Endothelial cell (in vitro differentiated cells): ENCODE data around the gene CYTH1. TPM values are rescaled to one million over a fixed set of nuclear protein-coding genes. Genes with fewer than 3 reads are reported as not detected.
"Not testable (repeated sequence)": the region's sequence is repeated elsewhere in the genome, so short reads cannot be mapped to it uniquely, and the experiment has no call there.

Experiments used
- DNase-seq: peaks from one replicate; pipeline ENCODE4 v3.0.0; 2021; ENCODE audit warnings: low spot score
- H3K27ac Mint-ChIP-seq: one replicate; pipeline ENCODE4 v1.8.0; 2021; ENCODE audit warnings: mixed read lengths, inconsistent platforms; ENCODE audit not compliant: unreplicated experiment
- H3K27me3 Mint-ChIP-seq: one replicate; pipeline ENCODE4 v1.8.0; 2021; ENCODE audit warnings: mild to moderate bottlenecking, moderate library complexity, mixed read lengths, inconsistent platforms; ENCODE audit not compliant: unreplicated experiment
- H3K36me3 Mint-ChIP-seq: one replicate; pipeline ENCODE4 v1.8.0; 2021; ENCODE audit warnings: mild to moderate bottlenecking, low read depth, mixed read lengths, inconsistent platforms; ENCODE audit not compliant: unreplicated experiment
- H3K4me1 Mint-ChIP-seq: one replicate; pipeline ENCODE4 v1.8.0; 2021; ENCODE audit warnings: mild to moderate bottlenecking, mixed read lengths, inconsistent platforms; ENCODE audit not compliant: unreplicated experiment
- H3K4me3 Mint-ChIP-seq: one replicate; pipeline ENCODE4 v1.8.0; 2021; ENCODE audit warnings: mild to moderate bottlenecking, mixed read lengths, inconsistent platforms; ENCODE audit not compliant: unreplicated experiment
- H3K9me3 Mint-ChIP-seq: one replicate; pipeline ENCODE4 v1.8.0; 2021; ENCODE audit warnings: mixed read lengths, inconsistent platforms; ENCODE audit not compliant: unreplicated experiment
- CTCF ChIP-seq: fragments of 200-600 bp; sonication (generic); IDR thresholded peaks from one replicate; pipeline ENCODE4 v1.5.0; 2021; ENCODE audit warnings: antibody characterized with exemption; ENCODE audit not compliant: unreplicated experiment
- total RNA-seq: library from RNA; stranded (reverse); fragmentation: NEBNext Ultra II Directional; extraction: Animal tissue kit (Norgen Biotek cat#: 25700); gene quantifications from one replicate; pipeline ENCODE4 v1.2.1, GENCODE V29; 2021; ENCODE audit not compliant: unreplicated experiment

Gene CYTH1
- total RNA-seq, 1 donor from 2014 or later, result 73.3 TPM

- Mint-ChIP-seq H3K27ac (no peak overlapping the region), H3K27me3 (peaks cover 11% of the 10 kb centered on the region), H3K36me3 (peaks cover 4% of the 10 kb centered on the region), H3K9me3 (no peaks in the 10 kb centered on the region), H3K4me1 (peaks cover 16% of the 10 kb centered on the region), H3K4me3 (no peak overlapping the region)
- no peak for DNase-seq
- no peak for TF ChIP-seq CTCF
Measured at GRCh38 chr17:78784352-78784751, 2.3 kb upstream of the CYTH1 start.

DNA sequence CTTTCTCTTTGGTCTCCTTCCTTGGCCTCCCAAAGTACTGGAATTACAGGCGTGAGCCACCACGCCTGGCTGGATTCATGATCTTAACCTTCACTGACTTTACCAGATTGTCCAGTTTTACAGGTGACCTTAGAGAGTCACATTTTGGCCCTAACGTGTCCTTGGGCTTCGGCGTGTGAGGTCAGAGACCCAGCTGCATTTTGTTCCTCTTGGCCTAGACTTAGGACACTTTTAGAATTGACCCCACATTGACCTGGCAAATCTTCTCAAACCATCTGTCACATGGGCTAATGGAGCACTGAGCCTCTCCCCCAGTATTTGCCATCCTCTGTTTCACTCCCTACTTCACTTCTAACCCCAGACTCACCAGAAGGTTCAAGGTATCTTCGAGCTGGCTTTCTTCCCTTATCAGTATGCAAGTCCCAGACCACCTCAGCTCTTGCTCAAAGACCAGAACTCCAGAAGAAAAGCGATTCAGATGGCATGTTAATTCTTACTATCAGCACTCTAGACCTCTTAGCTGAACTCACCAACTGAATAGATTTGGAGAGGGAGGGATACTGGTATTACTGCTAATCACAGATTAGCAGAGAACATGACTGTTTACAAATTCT is 1.7 kb upstream of the CYTH1 start:
- Mint-ChIP-seq H3K4me1 (peaks cover 17% of the 10 kb centered on the region), H3K27ac (peak overlapping the region; percentile 19), H3K36me3 (peaks cover 4% of the 10 kb centered on the region), H3K4me3 (peak overlapping the region; percentile 58), H3K27me3 (peaks cover 11% of the 10 kb centered on the region), H3K9me3 (no peaks in the 10 kb centered on the region)
- no peak for DNase-seq
- no peak for TF ChIP-seq CTCF

DNA sequence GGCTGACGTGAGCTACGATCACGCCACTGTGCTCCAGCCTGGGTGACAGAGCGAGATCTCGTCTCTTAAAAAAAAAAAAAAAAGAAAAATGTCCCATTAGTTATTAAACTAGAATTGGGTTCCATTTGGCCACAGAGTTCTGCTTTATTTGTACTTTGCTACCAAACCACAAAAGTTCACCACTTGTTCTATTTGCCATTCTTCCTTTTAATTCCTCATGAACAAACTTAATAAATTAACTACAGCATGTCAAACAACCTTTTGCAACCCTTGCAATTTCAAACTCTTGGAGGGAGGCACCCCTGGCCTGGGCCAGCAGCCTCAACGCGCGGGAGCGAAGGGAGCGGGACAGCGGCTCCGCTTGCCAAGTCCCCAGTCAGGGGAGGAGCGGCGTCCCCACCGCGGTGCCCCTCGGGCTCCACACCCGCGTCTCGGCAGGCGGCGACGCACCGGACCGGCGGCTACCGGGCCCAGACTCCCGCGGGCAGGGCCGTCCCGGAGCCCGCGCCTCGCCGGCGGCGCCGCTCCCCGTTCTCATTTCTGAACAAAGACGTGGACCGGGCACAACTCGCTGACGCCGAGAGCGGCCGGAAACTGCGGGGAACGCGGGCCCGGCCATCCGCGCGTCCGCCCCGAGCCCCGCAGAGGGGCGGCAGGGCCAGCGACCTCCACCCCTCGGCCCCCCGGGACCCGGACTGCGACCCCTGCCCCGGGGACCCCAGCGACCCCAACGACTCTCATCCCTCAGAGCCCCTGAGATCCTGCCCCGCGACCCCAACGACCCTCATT is 775 bp downstream of the CYTH1 start:
- TF ChIP-seq CTCF, result no peak
- peak; percentile 58 for DNase-seq
- Mint-ChIP-seq H3K27ac (peak overlapping the region; percentile 77), H3K36me3 (no peaks in the 10 kb centered on the region), H3K4me1 (peaks cover 17% of the 10 kb centered on the region), H3K9me3 (no peaks in the 10 kb centered on the region), H3K4me3 (peak overlapping the region; percentile 96), H3K27me3 (peaks cover 11% of the 10 kb centered on the region)

DNA sequence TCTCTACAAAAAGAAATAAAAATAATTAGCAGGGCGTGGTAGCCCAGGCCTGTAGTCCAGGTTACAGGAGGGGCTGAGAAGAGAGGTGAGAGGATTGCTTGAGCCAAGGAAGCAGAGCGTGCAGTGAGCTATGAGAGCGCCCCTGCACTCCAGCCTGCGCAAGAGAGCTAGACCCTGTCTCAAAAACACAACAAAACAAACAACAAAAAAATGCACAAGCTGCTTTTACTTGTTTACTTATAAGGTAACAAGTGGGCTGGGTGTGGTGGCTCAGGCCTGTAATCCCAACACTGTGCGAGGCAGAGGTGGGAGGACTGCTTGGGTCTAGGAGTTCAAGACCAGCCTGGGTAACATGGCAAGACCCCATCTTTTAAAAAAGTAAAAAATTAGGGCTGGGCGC is 1.7 kb downstream of the CYTH1 start:
- no peaks in the 10 kb centered on the region for H3K9me3 Mint-ChIP-seq
- no peak for DNase-seq
- peaks cover 11% of the 10 kb centered on the region for H3K27me3 Mint-ChIP-seq
- H3K4me1 Mint-ChIP-seq, result peaks cover 21% of the 10 kb centered on the region
- no peaks in the 10 kb centered on the region for H3K36me3 Mint-ChIP-seq
- H3K27ac Mint-ChIP-seq, result peak overlapping the region; percentile 10
- H3K4me3 Mint-ChIP-seq, result peak overlapping the region; percentile 68
- TF ChIP-seq CTCF, result no peak

GRCh38 chr17:78779850-78780249 is 2.2 kb downstream of the CYTH1 start:
- peak overlapping the region; percentile 10 for H3K27ac Mint-ChIP-seq

DNA sequence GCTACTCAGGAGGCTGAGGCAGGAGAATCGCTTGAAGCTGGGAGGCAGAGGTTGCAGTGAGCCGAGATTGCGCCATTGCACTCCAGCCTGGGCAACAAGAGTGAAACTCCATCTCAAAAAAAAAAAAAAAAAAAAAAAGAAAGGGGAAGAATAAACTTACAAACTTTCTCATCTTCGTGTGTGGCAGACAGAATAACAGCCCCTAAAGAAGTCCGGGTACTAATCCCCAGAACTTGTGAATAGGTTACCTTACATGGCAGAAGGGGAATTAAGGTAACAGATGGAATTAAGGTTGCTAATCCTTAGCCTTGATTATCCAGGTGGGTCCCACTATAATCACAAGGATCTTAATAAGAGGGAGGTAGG is 2.8 kb downstream of the CYTH1 start:
- peak overlapping the region; percentile 64 for H3K27ac Mint-ChIP-seq
- not testable (repeated sequence) for H3K9me3 Mint-ChIP-seq, DNase-seq, H3K36me3 Mint-ChIP-seq, H3K4me3 Mint-ChIP-seq
- H3K27me3 Mint-ChIP-seq, result peaks cover 11% of the 10 kb centered on the region
- peaks cover 30% of the 10 kb centered on the region for H3K4me1 Mint-ChIP-seq

More at GRCh38 chr17:78779850-78780249, 2.2 kb downstream of the CYTH1 start:
- peaks cover 24% of the 10 kb centered on the region for H3K4me1 Mint-ChIP-seq
- no peaks in the 10 kb centered on the region for H3K36me3 Mint-ChIP-seq
- no peak for DNase-seq
- TF ChIP-seq CTCF, result no peak
- peak overlapping the region; percentile 68 for H3K4me3 Mint-ChIP-seq
- H3K9me3 Mint-ChIP-seq, result no peaks in the 10 kb centered on the region
- H3K27me3 Mint-ChIP-seq, result peaks cover 11% of the 10 kb centered on the region
